ENCODE results near the gene C1orf116. TPM values are rescaled to one million over a fixed set of nuclear protein-coding genes. Genes with fewer than 3 reads are reported as not detected.

The C1orf116 gene
- total and polyA plus RNA-seq, 10 of the 15 experiments (the other 5 are each of a cell fraction or from before 2014, with no cell fraction given) = 0.01 to 0.08 TPM; not detected in 8

GRCh38 chr1:206979379-206980043, 53.0 kb downstream of the C1orf116 start (continued):
- no peak for TF ChIP-seq KDM1A (IDR thresholded peaks at IDR 0.05; ENCODE audit: borderline replicate concordance)
- no peak for TF ChIP-seq BRCA1 (IDR thresholded peaks at IDR 0.05; ENCODE audit: low read depth, low read length)
- TF ChIP-seq E2F8 (IDR thresholded peaks at IDR 0.05; ENCODE audit: low read depth, partially characterized antibody) = no peak
- TF ChIP-seq SUPT20H (IDR thresholded peaks at IDR 0.05; ENCODE audit: borderline replicate concordance, control insufficient read depth, low read depth, low read length) = no peak
- no peak for TF ChIP-seq SREBF2 (IDR thresholded peaks at IDR 0.05; ENCODE audit: low read length)
- peak; percentile 63 for TF ChIP-seq YY1 (IDR thresholded peaks at IDR 0.05; ENCODE audit: low read depth, low read length)
- TF ChIP-seq FOXM1 (IDR thresholded peaks at IDR 0.05; ENCODE audit: low read depth, low read length) = 0 out of 2 replicates have a peak, but pooled peaks have one; percentile 27
- TF ChIP-seq ZZZ3 (IDR thresholded peaks at IDR 0.05; ENCODE audit: control insufficient read depth, insufficient read length, low read depth) = no peak

GRCh38 chr1:206978259-206978658, 54.3 kb downstream of the C1orf116 start:
- BruUV-seq (replicated peaks) = no TSS peak
- FAIRE-seq = no peak

More at GRCh38 chr1:206978259-206978658, 54.3 kb downstream of the C1orf116 start:
- Histone ChIP-seq H4K20me1 (ENCODE audit: control insufficient read depth, insufficient read depth) (no peaks in the 10 kb centered on the region), H3K27ac (ENCODE audit: control insufficient read depth, insufficient read depth) (no peak overlapping the region), H3K27me3 (replicated peaks in 1 of 2; ENCODE audit: control insufficient read depth in 2 of 2, insufficient read depth in 2 of 2, low read length in 1 of 2) (no peaks in the 10 kb centered on the region), H3K4me1 (ENCODE audit: control insufficient read depth, insufficient read depth, low read length) (no peaks in the 10 kb centered on the region; the same call in 1 of the 2 replicates), H3K4me3 (no peak overlapping the region), H3K9ac (ENCODE audit: control insufficient read depth, insufficient read depth, low read length) (no peak overlapping the region), H3K79me2 (ENCODE audit: control insufficient read depth, insufficient read depth, low read length) (no peaks in the 10 kb centered on the region), H3K9me3 (replicated peaks; ENCODE audit: control insufficient read depth, insufficient read depth, low read length) (no peaks in the 10 kb centered on the region), H3K36me3 (ENCODE audit: control insufficient read depth in 2 of 2, insufficient read depth in 2 of 2, low read length in 1 of 2) (no peaks in the 10 kb centered on the region), H2AFZ (ENCODE audit: control insufficient read depth, low read depth, low read length) (no peak overlapping the region), H3K4me2 (ENCODE audit: control insufficient read depth, insufficient read depth) (no peak overlapping the region)
- 74% methylated on average over 7 of the region's 7 CpGs for WGBS (ENCODE audit: insufficient coverage, insufficient replicate concordance, low lambda C conversion rate, missing lambda C conversion rate)
- ATAC-seq = no peak
- intact Hi-C loops (cut with micrococcal nuclease; ENCODE audit: unreplicated experiment) (no loop called here), in situ Hi-C loops (cut with MboI) (loop anchor here (5.0 kb wide), 1 partner anchor 251 kb away; no protein-coding TSS in a partner anchor)
- ChIA-PET CTCF (interaction anchor here (0.6 to 12.2 kb wide), 12 partner anchors 9 to 343 kb away, joined by 3 to 314 read pairs (median 8); partner anchors contain the start of gene DYRK3), RAD21 (ENCODE audit: unreplicated experiment) (interaction anchor here (1.0 to 9.6 kb wide), 3 partner anchors 47 to 111 kb away, joined by 3 to 192 read pairs (median 97); no protein-coding TSS in a partner anchor), SMC1A (ENCODE audit: uncharacterized antibody, unreplicated experiment) (interaction anchor here (0.6 to 6.1 kb wide), 12 partner anchors 12 to 348 kb away, joined by 3 to 41 read pairs (median 4); partner anchors contain the start of gene IL20), POLR2A (interaction anchor here (0.6 to 1.2 kb wide), 2 partner anchors 15 to 52 kb away, joined by 3 to 7 read pairs; no protein-coding TSS in a partner anchor)
- no peak for DNase-seq (ENCODE audit: low read depth, low spot score)
- TF ChIP-seq LARP7 (IDR thresholded peaks at IDR 0.05) (no peak), NR2F1 (conservative IDR thresholded peaks at IDR 0.05) (no peak), HCFC1 (IDR thresholded peaks at IDR 0.05; ENCODE audit: low read length) (no peak), SIX5 (IDR thresholded peaks at IDR 0.05; ENCODE audit: low read depth, low read length, severe bottlenecking) (no peak), ZNF217 (IDR thresholded peaks at IDR 0.05) (no peak), CEBPB (IDR thresholded peaks at IDR 0.05; ENCODE audit: borderline replicate concordance in 1 of 2, low read depth in 2 of 2, low read length in 2 of 2) (no peak), POLR2A (IDR thresholded peaks at IDR 0.05; ENCODE audit: low read depth, low read length) (no peak)
- TF ChIP-seq, protein P1, sequence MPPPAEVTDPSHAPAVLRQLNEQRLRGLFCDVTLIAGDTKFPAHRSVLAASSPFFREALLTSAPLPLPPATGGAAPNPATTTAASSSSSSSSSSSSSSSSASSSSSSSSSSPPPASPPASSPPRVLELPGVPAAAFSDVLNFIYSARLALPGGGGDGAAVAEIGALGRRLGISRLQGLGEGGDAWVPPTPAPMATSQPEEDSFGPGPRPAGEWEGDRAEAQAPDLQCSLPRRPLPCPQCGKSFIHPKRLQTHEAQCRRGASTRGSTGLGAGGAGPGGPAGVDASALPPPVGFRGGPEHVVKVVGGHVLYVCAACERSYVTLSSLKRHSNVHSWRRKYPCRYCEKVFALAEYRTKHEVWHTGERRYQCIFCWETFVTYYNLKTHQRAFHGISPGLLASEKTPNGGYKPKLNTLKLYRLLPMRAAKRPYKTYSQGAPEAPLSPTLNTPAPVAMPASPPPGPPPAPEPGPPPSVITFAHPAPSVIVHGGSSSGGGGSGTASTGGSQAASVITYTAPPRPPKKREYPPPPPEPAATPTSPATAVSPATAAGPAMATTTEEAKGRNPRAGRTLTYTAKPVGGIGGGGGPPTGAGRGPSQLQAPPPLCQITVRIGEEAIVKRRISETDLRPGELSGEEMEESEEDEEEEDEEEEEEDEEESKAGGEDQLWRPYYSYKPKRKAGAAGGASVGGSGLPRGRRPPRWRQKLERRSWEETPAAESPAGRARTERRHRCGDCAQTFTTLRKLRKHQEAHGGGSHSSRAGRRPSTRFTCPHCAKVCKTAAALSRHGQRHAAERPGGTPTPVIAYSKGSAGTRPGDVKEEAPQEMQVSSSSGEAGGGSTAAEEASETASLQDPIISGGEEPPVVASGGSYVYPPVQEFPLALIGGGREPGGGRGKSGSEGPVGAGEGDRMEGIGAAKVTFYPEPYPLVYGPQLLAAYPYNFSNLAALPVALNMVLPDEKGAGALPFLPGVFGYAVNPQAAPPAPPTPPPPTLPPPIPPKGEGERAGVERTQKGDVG (CRISPR knock-in tag; IDR thresholded peaks at IDR 0.05) = no peak
